ENCODE results near the gene CCDC85B.

The CCDC85B gene

DNA sequence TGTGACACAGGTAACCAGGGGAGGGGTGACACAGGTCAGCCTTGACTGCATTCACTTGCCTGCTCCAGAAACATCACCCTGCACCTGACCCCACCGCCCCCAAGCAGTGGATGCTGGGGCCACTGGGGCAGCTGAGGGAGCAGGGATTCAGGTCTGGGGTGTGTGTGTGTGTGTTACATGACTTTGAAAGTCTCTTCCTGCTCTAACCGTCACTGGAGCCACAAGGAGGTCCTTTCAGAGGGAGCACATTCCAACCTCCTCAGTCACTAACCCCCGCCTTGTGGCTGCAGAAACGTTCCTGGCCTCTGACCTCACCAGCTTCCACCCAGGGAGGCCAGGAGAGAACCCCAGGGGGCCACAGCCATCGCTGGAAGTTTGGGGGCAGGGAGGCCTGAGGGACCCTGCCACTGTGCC is 12.6 kb downstream of the CCDC85B start:
- Histone ChIP-seq H3K4me3 (no peak overlapping the region), H3K9ac (ENCODE audit: insufficient read length) (no peak overlapping the region), H3K27ac (no peak overlapping the region), H3K9me3 (ENCODE audit: low read depth, low read length) (no peaks in the 10 kb centered on the region), H3K36me3 (ENCODE audit: insufficient read depth, low read length) (no peaks in the 10 kb centered on the region)
- TF ChIP-seq EZH2 (IDR thresholded peaks at IDR 0.05) (no peak), POLR2AphosphoS5 (IDR thresholded peaks at IDR 0.05; ENCODE audit: borderline replicate concordance, low read depth, low read length) (no peak), FOXP2 (optimal IDR thresholded peaks at IDR 0.05; ENCODE audit: control extremely low read depth, extremely low read length, insufficient read depth) (no peak)
- DNase-seq (ENCODE audit: low read depth, low spot score) = no peak

DNA sequence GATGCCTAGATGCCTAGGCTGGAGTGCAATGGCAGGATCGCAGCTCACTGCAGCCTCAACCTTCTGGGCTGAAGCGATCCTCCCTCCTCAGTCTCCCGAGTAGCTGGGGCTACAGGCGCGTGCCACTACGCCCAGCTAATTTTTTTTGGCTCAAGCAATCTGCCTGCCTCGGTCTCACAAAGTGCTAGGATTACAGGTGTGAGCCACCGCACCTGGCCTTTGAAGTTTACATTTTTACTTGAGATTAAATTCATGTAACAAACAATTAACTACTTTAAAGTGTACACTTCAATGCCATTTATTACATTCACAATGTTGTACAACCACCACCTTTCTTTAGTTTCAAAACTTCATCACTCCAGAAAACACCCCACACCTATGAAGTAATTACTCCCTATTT is 13.2 kb downstream of the CCDC85B start:
- no peak for DNase-seq (ENCODE audit: low read depth, low spot score)
- Histone ChIP-seq H3K4me3 (no peak overlapping the region), H3K27ac (no peak overlapping the region), H3K9me3 (ENCODE audit: low read depth, low read length) (no peaks in the 10 kb centered on the region), H3K9ac (ENCODE audit: insufficient read length) (no peak overlapping the region), H3K36me3 (ENCODE audit: insufficient read depth, low read length) (no peaks in the 10 kb centered on the region)
- no peak for TF ChIP-seq FOXP2 (optimal IDR thresholded peaks at IDR 0.05; ENCODE audit: control extremely low read depth, extremely low read length, insufficient read depth)
- no peak for TF ChIP-seq POLR2AphosphoS5 (IDR thresholded peaks at IDR 0.05; ENCODE audit: borderline replicate concordance, low read depth, low read length)
- no peak for TF ChIP-seq EZH2 (IDR thresholded peaks at IDR 0.05)

- no peaks in the 10 kb centered on the region for H3K36me3 ChIP-seq (ENCODE audit: insufficient read depth, low read length)
- no peak overlapping the region for H3K9ac ChIP-seq (ENCODE audit: insufficient read length)
- TF ChIP-seq POLR2AphosphoS5 (IDR thresholded peaks at IDR 0.05; ENCODE audit: borderline replicate concordance, low read depth, low read length) (no peak), EZH2 (IDR thresholded peaks at IDR 0.05) (no peak), FOXP2 (optimal IDR thresholded peaks at IDR 0.05; ENCODE audit: control extremely low read depth, extremely low read length, insufficient read depth) (no peak)
- DNase-seq (ENCODE audit: low read depth, low spot score) = no peak
- H3K9me3 ChIP-seq (ENCODE audit: low read depth, low read length) = no peaks in the 10 kb centered on the region
- H3K4me3 ChIP-seq = no peak overlapping the region
- no peak overlapping the region for H3K27ac ChIP-seq
Measured at GRCh38 chr11:65906602-65907001, 16.1 kb downstream of the CCDC85B start.

- H3K9ac ChIP-seq (ENCODE audit: insufficient read length) = no peak overlapping the region
- H3K36me3 ChIP-seq (ENCODE audit: insufficient read depth, low read length) = no peaks in the 10 kb centered on the region
- no peak overlapping the region for H3K27ac ChIP-seq
- H3K4me3 ChIP-seq = no peak overlapping the region
- no peak for DNase-seq (ENCODE audit: low read depth, low spot score)
- no peaks in the 10 kb centered on the region for H3K9me3 ChIP-seq (ENCODE audit: low read depth, low read length)
- TF ChIP-seq EZH2 (IDR thresholded peaks at IDR 0.05) (no peak), FOXP2 (optimal IDR thresholded peaks at IDR 0.05; ENCODE audit: control extremely low read depth, extremely low read length, insufficient read depth) (no peak), POLR2AphosphoS5 (IDR thresholded peaks at IDR 0.05; ENCODE audit: borderline replicate concordance, low read depth, low read length) (no peak)
Measured at GRCh38 chr11:65907878-65908277, 17.4 kb downstream of the CCDC85B start.

DNA sequence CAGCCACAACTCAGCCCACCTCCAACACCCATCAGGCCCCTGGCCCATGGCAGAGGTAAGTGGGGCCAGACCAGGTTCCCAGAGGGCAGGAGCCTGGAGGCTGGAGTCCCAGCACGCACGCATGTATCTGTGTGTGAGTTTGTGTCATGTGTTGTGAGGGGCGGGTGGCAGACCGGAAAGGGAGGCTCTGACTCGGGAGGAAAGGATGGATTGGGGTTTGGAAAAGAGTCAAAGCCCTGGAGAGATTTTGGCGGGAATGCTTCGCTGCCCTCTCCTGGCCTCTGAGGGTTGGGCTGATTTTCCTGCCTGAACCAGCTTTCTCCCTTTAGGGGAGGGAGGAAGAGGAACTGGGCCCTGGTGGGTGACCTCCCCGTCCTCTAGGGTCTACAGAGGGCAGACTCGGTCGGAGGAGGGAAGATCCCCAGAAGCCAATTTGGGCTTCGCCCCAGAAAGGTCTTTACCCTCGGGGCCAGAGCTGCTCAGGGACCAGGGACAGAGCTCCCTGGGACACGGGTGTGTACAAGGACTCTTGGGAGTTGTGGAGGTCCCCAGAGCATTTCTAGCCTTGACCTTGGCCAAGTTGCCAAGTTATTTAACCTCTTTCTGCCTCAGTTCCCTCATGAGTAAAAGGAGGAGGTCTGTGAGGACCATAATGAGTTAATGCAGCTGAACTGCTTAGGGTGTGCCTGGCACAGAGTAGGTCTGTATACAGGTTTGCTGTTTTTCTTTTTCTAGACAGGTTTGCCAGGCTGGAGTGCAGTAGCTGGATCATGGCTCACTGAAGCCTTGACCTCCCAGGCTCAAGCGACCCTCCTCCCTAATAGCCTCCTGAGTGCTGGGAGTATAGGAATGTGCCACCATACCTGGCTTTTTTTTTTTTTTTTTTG is 21.5 kb downstream of the CCDC85B start:
- Histone ChIP-seq H3K27ac (no peak overlapping the region), H3K9me3 (ENCODE audit: low read depth, low read length) (no peaks in the 10 kb centered on the region), H3K36me3 (ENCODE audit: insufficient read depth, low read length) (no peaks in the 10 kb centered on the region), H3K4me3 (no peak overlapping the region), H3K9ac (ENCODE audit: insufficient read length) (peak overlapping the region; percentile 2)
- TF ChIP-seq EZH2 (IDR thresholded peaks at IDR 0.05) (no peak), POLR2AphosphoS5 (IDR thresholded peaks at IDR 0.05; ENCODE audit: borderline replicate concordance, low read depth, low read length) (no peak), FOXP2 (optimal IDR thresholded peaks at IDR 0.05; ENCODE audit: control extremely low read depth, extremely low read length, insufficient read depth) (no peak)
- no peak for DNase-seq (ENCODE audit: low read depth, low spot score)

GRCh38 chr11:65912845-65913244 is 22.4 kb downstream of the CCDC85B start:
- no peak for DNase-seq (ENCODE audit: low read depth, low spot score)
- Histone ChIP-seq H3K9ac (ENCODE audit: insufficient read length) (no peak overlapping the region), H3K9me3 (ENCODE audit: low read depth, low read length) (no peaks in the 10 kb centered on the region), H3K4me3 (no peak overlapping the region), H3K27ac (no peak overlapping the region), H3K36me3 (ENCODE audit: insufficient read depth, low read length) (no peaks in the 10 kb centered on the region)
- TF ChIP-seq FOXP2 (optimal IDR thresholded peaks at IDR 0.05; ENCODE audit: control extremely low read depth, extremely low read length, insufficient read depth) (no peak), EZH2 (IDR thresholded peaks at IDR 0.05) (no peak), POLR2AphosphoS5 (IDR thresholded peaks at IDR 0.05; ENCODE audit: borderline replicate concordance, low read depth, low read length) (no peak)

GRCh38 chr11:65915101-65915820 is 24.8 kb downstream of the CCDC85B start:
- H3K4me3 ChIP-seq = no peak overlapping the region
- TF ChIP-seq FOXP2 (optimal IDR thresholded peaks at IDR 0.05; ENCODE audit: control extremely low read depth, extremely low read length, insufficient read depth) (no peak), POLR2AphosphoS5 (IDR thresholded peaks at IDR 0.05; ENCODE audit: borderline replicate concordance, low read depth, low read length) (no peak), EZH2 (IDR thresholded peaks at IDR 0.05) (no peak)
- H3K27ac ChIP-seq = no peak overlapping the region
- H3K36me3 ChIP-seq (ENCODE audit: insufficient read depth, low read length) = no peaks in the 10 kb centered on the region
- H3K9me3 ChIP-seq (ENCODE audit: low read depth, low read length) = no peaks in the 10 kb centered on the region
- no peak for DNase-seq (ENCODE audit: low read depth, low spot score)
- no peak overlapping the region for H3K9ac ChIP-seq (ENCODE audit: insufficient read length)

GRCh38 chr11:65915821-65916251 is 25.4 kb downstream of the CCDC85B start:
- Histone ChIP-seq H3K27ac (peak overlapping the region; percentile 26; the same call in 1 of the 2 replicates), H3K4me3 (no peak overlapping the region), H3K9ac (ENCODE audit: insufficient read length) (no peak overlapping the region), H3K9me3 (ENCODE audit: low read depth, low read length) (no peaks in the 10 kb centered on the region), H3K36me3 (ENCODE audit: insufficient read depth, low read length) (no peaks in the 10 kb centered on the region)
- DNase-seq (ENCODE audit: low read depth, low spot score) = no peak
- no peak for TF ChIP-seq EZH2 (IDR thresholded peaks at IDR 0.05)
- no peak for TF ChIP-seq POLR2AphosphoS5 (IDR thresholded peaks at IDR 0.05; ENCODE audit: borderline replicate concordance, low read depth, low read length)
- no peak for TF ChIP-seq FOXP2 (optimal IDR thresholded peaks at IDR 0.05; ENCODE audit: control extremely low read depth, extremely low read length, insufficient read depth)

Measured in SK-N-MC (cell line).